GM12873 (cell line): ENCODE data around the gene MACROD2.

Experiments used
- TF ChIP-seq, protein P1 (sequence below): IDR thresholded peaks from 2 replicates; pipeline ENCODE4 v1.5.1; 2012; ENCODE audit warnings: low read depth, mild to moderate bottlenecking, moderate library complexity, low read length, control low read depth; ENCODE audit not compliant: insufficient read depth; ENCODE audit errors: missing control alignments

The MACROD2 gene

DNA sequence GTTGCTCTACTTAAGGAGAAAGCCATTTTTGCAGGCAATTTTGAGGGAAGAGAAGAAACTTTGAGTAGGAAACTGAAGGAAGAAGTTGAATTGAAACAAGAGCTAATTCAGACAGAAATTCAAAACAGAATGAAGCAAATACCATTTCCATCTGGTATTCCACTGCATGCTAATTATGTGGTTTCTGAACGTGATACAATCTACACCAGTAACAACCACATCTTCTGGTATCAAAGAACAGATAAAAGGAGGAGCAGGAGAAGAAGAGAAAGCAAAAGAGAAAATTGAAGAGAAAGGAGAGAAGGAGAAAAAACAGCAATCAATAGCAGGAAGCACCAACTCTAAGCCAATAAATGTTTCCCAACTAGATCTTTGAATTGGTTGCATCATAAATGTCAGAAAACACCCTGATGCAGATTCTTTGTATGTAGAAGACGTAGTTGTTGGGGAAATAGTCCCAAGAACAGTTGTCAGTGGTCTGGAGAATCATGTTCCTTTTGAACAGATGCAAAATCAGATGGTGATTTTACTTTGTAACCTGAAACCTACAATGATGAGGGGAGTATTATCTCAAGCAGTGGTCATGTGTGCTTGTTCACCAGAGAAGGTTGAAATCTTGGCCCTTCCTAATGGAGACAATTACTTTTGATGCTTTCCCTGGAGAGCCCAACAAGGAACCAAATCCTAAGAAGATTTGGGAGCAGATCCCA lies 132.4 kb downstream of the MACROD2 start:
- TF ChIP-seq, protein P1, sequence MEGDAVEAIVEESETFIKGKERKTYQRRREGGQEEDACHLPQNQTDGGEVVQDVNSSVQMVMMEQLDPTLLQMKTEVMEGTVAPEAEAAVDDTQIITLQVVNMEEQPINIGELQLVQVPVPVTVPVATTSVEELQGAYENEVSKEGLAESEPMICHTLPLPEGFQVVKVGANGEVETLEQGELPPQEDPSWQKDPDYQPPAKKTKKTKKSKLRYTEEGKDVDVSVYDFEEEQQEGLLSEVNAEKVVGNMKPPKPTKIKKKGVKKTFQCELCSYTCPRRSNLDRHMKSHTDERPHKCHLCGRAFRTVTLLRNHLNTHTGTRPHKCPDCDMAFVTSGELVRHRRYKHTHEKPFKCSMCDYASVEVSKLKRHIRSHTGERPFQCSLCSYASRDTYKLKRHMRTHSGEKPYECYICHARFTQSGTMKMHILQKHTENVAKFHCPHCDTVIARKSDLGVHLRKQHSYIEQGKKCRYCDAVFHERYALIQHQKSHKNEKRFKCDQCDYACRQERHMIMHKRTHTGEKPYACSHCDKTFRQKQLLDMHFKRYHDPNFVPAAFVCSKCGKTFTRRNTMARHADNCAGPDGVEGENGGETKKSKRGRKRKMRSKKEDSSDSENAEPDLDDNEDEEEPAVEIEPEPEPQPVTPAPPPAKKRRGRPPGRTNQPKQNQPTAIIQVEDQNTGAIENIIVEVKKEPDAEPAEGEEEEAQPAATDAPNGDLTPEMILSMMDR, result no peak

DNA sequence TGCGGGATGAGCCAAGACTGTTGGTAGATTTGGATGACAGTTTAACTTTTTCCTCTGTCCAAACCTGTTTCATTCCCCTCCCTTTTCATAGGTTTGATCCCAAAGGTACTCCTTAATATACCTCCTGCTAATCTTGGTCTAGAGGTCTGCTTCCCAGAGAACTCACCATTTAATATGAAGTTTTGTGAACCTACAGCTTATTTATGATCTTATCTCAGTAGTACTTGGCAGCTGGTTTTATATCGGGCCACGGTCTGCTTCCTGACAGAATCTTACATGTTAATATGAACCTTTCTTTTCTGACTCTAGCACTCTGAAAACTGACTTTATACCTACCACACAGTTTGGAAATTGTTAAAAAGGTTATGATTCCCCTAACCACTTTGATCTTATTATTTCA lies 138.7 kb downstream of the MACROD2 start:
- TF ChIP-seq, protein P1, result no peak

DNA sequence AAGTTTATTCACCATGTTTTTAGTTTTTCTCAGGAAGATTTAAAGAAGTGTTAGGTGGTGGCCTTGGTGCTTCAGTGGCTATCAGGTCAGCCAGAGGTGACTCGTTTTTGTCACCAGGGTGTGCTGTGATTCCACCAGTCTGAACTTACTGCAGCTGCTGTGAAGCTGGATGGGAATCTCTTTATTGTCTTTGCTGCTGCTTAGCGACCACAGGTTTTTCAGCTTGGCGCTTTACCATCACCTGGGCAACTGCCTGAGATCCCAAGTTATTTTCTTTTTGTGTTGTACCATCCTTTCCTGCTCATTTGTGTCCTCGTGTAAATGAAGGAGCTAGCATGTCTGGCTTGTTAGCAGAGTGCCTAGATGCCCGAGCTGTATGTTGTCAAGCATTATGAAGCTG lies 146.9 kb downstream of the MACROD2 start:
- TF ChIP-seq, protein P1, result peak; percentile 45

DNA sequence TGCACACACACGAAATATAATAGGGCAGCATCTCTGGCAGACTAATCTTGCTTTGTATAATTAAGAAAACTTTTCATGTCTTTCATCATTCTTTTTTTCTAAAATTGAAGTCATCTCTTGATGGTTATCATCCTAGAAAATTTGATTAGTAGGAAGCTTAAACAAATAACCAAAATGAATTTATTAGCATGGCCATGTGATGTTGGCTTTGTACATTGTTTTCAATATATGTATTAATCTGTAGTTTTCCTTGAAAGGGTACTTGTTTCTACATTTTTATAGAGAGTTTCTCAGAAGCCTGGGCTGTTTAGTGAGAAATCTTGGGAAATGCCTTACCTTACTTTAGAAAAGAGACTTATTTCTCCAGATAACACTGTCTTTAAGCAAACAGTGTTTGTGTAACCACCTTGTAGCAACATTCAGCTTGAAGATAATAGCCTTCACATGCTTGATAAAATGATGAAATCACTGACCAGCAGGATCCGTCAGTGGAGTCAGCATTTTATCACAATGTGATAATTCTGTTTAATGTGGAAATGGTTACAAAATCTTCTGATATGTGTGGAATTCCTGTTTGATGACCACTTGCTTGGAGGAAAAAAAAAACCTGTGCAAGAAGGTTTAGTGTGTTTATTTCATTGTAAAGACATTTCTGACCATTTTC lies 147.8 kb downstream of the MACROD2 start:
- TF ChIP-seq, protein P1, result no peak

DNA sequence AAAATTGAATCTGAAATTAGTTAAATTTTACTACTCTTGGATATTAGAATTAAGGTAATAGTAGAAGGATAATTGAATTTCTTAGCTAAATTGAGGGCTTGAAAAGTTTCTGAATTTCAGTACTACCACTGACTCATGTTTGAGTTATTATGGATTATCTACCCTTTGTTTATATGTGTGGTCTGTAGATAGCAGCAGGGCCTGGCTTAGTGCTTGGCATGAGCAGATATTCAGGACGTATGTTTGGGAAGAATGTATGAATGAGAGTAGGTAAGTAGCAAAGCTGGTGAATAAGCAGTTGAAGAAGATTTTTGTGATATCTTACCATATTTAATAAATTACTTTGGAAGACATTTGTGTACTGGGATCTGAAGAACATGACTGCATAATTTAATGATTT lies 152.7 kb downstream of the MACROD2 start:
- TF ChIP-seq, protein P1, result no peak

DNA sequence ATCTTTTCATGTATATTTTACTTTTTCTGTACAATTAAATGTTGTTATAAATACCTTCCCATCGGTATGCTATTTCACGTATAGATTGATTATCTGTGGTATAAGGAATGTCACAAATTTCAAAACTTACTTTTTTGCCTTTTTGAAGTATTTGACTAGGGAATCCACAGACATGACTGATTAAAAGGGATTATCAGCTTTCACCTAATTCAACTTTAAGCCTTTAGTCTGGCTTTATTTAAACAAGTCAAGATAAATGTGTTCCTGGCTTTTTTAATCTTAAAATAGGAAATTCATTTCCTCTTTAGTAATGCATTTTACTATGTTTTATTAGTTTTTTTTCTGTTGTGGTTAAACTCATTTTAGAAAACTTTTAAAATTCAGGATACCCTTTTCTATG lies 160.0 kb downstream of the MACROD2 start:
- TF ChIP-seq, protein P1, result no peak

DNA sequence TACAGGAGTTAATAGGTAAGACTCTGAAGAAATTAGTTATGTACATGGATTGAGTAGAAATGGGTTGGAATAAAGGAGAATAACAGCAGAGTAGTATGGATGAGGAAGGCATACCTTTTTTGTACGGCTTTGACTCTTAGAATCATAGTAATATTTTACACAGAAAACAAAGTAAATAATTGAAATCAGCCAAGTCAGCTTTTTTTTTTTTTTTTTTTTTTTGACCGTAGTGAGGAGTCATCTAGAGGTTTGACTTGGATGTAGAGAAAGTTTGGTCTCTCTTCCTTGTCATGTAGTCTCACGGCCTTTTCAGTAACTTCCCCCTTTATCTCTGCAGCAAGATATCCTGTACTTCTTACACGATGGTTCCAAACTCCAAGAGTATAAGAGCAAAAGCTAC lies 183.2 kb downstream of the MACROD2 start:
- TF ChIP-seq, protein P1, result no peak
